Loucy (cell line): ENCODE results near the gene POU1F1.

Source experiments
- H2AFZ ChIP-seq: fragments of 200-600 bp; sonication (generic); 2 replicates; pipeline ENCODE4 v1.6.0; 2016; ENCODE audit warnings: antibody characterized with exemption, mild to moderate bottlenecking, low read length, moderate library complexity
- H3F3A ChIP-seq: fragments of 200-600 bp; 2 replicates; pipeline ENCODE4 v1.6.0; 2016; ENCODE audit warnings: antibody characterized with exemption, low read depth, mild to moderate bottlenecking
- H3K27me3 ChIP-seq: fragments of 200-600 bp; sonication (generic); 2 replicates; pipeline ENCODE4 v1.6.1; 2014; ENCODE audit warnings: low read length, mild to moderate bottlenecking; ENCODE audit not compliant: insufficient read depth, poor library complexity, severe bottlenecking
- H3K36me3 ChIP-seq: fragments of 200-600 bp; sonication (generic); 2 replicates; pipeline ENCODE4 v1.6.1; 2016; ENCODE audit warnings: low read length; ENCODE audit not compliant: insufficient read depth
- H3K4me1 ChIP-seq: fragments of 200-600 bp; sonication (generic); 2 replicates; pipeline ENCODE4 v1.5.1; 2014; ENCODE audit warnings: low read length, mild to moderate bottlenecking; ENCODE audit not compliant: insufficient read depth, poor library complexity, severe bottlenecking
- H3K4me2 ChIP-seq: fragments of 200-600 bp; sonication (generic); 2 replicates; pipeline ENCODE4 v1.6.0; 2014; ENCODE audit warnings: antibody characterized with exemption, low read length, low read depth, mild to moderate bottlenecking; ENCODE audit not compliant: poor library complexity, severe bottlenecking
- H3K4me3 ChIP-seq: fragments of 200-600 bp; sonication (generic); 2 replicates; pipeline ENCODE4 v1.5.1; 2014; ENCODE audit warnings: low read length, mild to moderate bottlenecking, mixed read lengths; ENCODE audit not compliant: poor library complexity, severe bottlenecking
- H3K79me2 ChIP-seq: fragments of 200-600 bp; sonication (generic); 2 replicates; pipeline ENCODE4 v1.6.1; 2014; ENCODE audit warnings: low read length; ENCODE audit not compliant: insufficient read depth
- H3K9ac ChIP-seq: fragments of 200-600 bp; sonication (generic); 2 replicates; pipeline ENCODE4 v1.6.0; 2014; ENCODE audit warnings: mild to moderate bottlenecking, low read depth, low read length, moderate library complexity; ENCODE audit not compliant: poor library complexity, severe bottlenecking
- H3K9me2 ChIP-seq: fragments of 200-600 bp; sonication (generic); replicated peaks from 2 replicates; pipeline ENCODE4 v1.6.1; 2016; ENCODE audit warnings: low read depth, low read length, mixed read lengths
- H3K9me3 ChIP-seq: fragments of 200-600 bp; sonication (generic); 2 replicates; pipeline ENCODE4 v1.6.1; 2014; ENCODE audit warnings: mild to moderate bottlenecking, antibody characterized with exemption, low read length, low read depth; ENCODE audit not compliant: insufficient read depth
- H4K20me1 ChIP-seq: fragments of 200-600 bp; sonication (generic); 2 replicates; pipeline ENCODE4 v1.6.0; 2014; ENCODE audit warnings: antibody characterized with exemption, low read length, mild to moderate bottlenecking; ENCODE audit not compliant: insufficient read depth, poor library complexity, severe bottlenecking
- EZH2phosphoT487 ChIP-seq: fragments of 200-600 bp; IDR thresholded peaks from 2 replicates; pipeline ENCODE4 v1.6.1; 2018; ENCODE audit warnings: antibody characterized with exemption, mild to moderate bottlenecking, moderate library complexity, borderline replicate concordance
- TF ChIP-seq, protein P1 (sequence below): fragments of 200-600 bp; sonication (generic); conservative IDR thresholded peaks from 2 replicates; pipeline ENCODE4 v1.5.1; 2014; ENCODE audit warnings: mild to moderate bottlenecking, antibody characterized with exemption, low read length

The POU1F1 gene

DNA sequence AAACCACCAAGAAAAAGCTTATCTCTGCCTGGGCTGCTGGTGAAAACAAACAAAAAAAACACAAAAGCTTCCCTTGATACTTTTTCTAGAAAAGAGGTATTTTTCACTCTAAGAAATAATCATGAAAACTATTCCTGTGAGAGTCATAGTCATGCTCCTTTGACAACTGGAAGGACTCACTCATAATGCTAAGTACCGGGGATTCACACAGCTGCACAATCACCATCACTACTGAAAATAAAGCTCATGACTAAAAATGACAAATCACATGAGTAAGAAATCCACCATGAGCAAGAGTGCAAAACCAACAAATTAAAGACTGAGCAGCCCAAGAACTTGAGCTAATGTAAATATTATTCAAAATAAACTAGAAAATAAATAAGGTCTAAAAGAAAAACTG lies 10.6 kb upstream of the POU1F1 start:
- Histone ChIP-seq H3K27me3 (no peaks in the 10 kb centered on the region), H2AFZ (no peak overlapping the region), H3K79me2 (no peaks in the 10 kb centered on the region), H3K9ac (no peak overlapping the region), H3K9me2 (no peaks in the 10 kb centered on the region), H3F3A (no peaks in the 10 kb centered on the region), H3K9me3 (no peaks in the 10 kb centered on the region), H3K4me3 (no peak overlapping the region), H4K20me1 (no peaks in the 10 kb centered on the region), H3K4me2 (no peak overlapping the region), H3K4me1 (no peaks in the 10 kb centered on the region), H3K36me3 (no peaks in the 10 kb centered on the region)
- TF ChIP-seq EZH2phosphoT487, result no peak
- TF ChIP-seq, protein P1, sequence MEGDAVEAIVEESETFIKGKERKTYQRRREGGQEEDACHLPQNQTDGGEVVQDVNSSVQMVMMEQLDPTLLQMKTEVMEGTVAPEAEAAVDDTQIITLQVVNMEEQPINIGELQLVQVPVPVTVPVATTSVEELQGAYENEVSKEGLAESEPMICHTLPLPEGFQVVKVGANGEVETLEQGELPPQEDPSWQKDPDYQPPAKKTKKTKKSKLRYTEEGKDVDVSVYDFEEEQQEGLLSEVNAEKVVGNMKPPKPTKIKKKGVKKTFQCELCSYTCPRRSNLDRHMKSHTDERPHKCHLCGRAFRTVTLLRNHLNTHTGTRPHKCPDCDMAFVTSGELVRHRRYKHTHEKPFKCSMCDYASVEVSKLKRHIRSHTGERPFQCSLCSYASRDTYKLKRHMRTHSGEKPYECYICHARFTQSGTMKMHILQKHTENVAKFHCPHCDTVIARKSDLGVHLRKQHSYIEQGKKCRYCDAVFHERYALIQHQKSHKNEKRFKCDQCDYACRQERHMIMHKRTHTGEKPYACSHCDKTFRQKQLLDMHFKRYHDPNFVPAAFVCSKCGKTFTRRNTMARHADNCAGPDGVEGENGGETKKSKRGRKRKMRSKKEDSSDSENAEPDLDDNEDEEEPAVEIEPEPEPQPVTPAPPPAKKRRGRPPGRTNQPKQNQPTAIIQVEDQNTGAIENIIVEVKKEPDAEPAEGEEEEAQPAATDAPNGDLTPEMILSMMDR, result no peak

DNA sequence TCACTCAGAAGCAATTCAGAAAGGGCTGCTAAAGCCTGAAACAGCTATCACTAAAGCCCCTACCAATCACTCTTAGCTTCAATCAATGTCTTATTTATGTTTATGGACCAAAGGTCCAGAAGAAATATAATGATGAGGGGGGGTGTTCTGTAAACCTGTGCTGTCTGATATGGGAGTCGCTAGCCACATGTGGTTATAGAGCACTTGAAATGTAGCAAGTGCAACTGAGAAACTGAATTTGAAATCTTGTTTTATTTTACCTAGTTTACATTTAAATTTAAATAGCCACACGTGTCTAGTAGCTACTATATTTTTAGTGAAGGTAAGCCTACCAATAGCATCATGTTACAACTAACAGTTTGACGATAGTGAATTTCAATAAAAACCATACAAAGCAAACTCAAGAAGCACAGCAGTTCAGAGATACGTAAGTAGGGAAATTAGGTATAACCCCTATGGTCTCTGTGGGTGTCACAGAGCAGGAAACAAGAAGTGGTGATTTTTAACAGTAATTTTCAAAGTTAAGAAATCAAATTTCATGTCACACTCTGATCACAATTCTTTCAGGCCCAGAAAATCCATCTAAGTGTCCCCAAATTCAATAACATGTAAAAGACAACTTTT lies 3.6 kb downstream of the POU1F1 start:
- Histone ChIP-seq H3K36me3 (no peaks in the 10 kb centered on the region), H3K4me3 (no peak overlapping the region), H3K9me2 (no peaks in the 10 kb centered on the region), H2AFZ (no peak overlapping the region), H3K9ac (no peak overlapping the region), H3K27me3 (no peaks in the 10 kb centered on the region), H3K4me1 (peaks cover 38% of the 10 kb centered on the region), H3F3A (no peaks in the 10 kb centered on the region), H3K9me3 (no peaks in the 10 kb centered on the region), H3K79me2 (no peaks in the 10 kb centered on the region), H3K4me2 (no peak overlapping the region), H4K20me1 (no peaks in the 10 kb centered on the region)
- TF ChIP-seq, protein P1, result no peak
- TF ChIP-seq EZH2phosphoT487, result no peak

DNA sequence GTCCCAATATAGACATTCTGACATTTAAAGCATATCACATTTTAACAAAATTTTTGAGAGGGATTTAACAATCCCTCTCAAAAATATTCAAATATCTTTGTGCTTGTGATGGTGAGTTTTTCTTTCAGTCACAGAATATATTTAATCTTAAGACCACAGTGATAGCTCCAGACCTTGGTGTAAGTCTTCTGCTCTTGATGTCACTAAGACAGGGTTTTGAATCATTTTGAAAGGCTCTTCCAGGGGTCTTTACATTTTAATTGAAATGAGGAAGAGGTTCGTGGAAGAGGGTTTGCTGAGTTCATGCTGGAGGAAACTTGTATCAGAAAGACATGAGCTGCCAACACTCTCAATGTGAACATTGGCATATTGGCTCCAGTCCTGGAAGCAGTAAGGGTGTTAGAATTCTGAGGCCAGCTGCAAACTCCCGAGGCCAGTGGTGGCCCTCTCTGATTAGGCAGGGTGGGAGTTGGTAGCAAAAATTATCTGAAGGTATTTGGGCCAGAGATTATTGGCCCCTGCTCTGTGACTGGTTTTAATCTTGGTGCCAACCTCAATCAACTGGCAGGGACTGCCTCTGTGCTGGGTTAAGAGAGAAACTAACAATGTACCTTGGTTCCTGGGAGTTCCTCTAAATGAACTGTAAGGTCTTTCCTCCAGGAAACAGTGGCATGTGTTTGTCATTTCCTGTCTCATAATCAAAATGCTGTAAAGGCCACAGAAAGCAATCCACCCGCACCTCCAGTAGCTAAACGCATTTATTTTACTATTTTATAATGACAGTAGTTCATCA lies 5.3 kb downstream of the POU1F1 start:
- no peaks in the 10 kb centered on the region for H3K79me2 ChIP-seq
- H3K9ac ChIP-seq, result peak overlapping the region; percentile 7
- peak overlapping the region; percentile 62 for H3K4me2 ChIP-seq
- H3K4me1 ChIP-seq, result peaks cover 38% of the 10 kb centered on the region
- no peaks in the 10 kb centered on the region for H3K27me3 ChIP-seq
- H3F3A ChIP-seq, result no peaks in the 10 kb centered on the region
- H3K36me3 ChIP-seq, result no peaks in the 10 kb centered on the region
- TF ChIP-seq EZH2phosphoT487, result no peak
- TF ChIP-seq, protein P1, result no peak
- no peaks in the 10 kb centered on the region for H4K20me1 ChIP-seq
- H2AFZ ChIP-seq, result peak overlapping the region; percentile 70
- no peaks in the 10 kb centered on the region for H3K9me2 ChIP-seq
- H3K4me3 ChIP-seq, result peak overlapping the region; percentile 50
- no peaks in the 10 kb centered on the region for H3K9me3 ChIP-seq
